PC-9 (cell line): ENCODE measurements around the gene SNORC.

Experiments
- CTCF ChIP-seq: fragments of 200-600 bp; sonication (generic); conservative IDR thresholded peaks from 2 replicates; pipeline ENCODE4 v1.6.1; 2017; ENCODE audit warnings: mixed run types, antibody characterized with exemption, mild to moderate bottlenecking, moderate library complexity
- EZH2 ChIP-seq: fragments of 200-600 bp; sonication (generic); IDR thresholded peaks from 2 replicates; pipeline ENCODE4 v1.8.0; 2017; ENCODE audit warnings: antibody characterized with exemption, low read depth

- no peak for TF ChIP-seq CTCF
- TF ChIP-seq EZH2 = no peak
These were observed 10.8 kb downstream of the SNORC start for GRCh38 chr2:232880764-232881351.
